IMR-90 (cell line): ENCODE results near the gene CTNNA2.

Experiments
- POLR2A ChIP-seq: IDR thresholded peaks from 2 replicates; pipeline ENCODE4 v1.6.1; 2012; ENCODE audit warnings: mild to moderate bottlenecking, low read depth, low read length
- TF ChIP-seq, protein P1 (sequence below): conservative IDR thresholded peaks from 2 replicates; pipeline ENCODE4 v1.5.1; 2012; ENCODE audit warnings: mild to moderate bottlenecking, low read depth, low read length, improper control_type of control experiment

- no peak for TF ChIP-seq POLR2A
- TF ChIP-seq, protein P1, sequence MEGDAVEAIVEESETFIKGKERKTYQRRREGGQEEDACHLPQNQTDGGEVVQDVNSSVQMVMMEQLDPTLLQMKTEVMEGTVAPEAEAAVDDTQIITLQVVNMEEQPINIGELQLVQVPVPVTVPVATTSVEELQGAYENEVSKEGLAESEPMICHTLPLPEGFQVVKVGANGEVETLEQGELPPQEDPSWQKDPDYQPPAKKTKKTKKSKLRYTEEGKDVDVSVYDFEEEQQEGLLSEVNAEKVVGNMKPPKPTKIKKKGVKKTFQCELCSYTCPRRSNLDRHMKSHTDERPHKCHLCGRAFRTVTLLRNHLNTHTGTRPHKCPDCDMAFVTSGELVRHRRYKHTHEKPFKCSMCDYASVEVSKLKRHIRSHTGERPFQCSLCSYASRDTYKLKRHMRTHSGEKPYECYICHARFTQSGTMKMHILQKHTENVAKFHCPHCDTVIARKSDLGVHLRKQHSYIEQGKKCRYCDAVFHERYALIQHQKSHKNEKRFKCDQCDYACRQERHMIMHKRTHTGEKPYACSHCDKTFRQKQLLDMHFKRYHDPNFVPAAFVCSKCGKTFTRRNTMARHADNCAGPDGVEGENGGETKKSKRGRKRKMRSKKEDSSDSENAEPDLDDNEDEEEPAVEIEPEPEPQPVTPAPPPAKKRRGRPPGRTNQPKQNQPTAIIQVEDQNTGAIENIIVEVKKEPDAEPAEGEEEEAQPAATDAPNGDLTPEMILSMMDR: no peak
Measured at GRCh38 chr2:79817288-79817687, 304.4 kb downstream of the CTNNA2 start.
